Prostate gland (tissue), 2 donors: ENCODE measurements around the gene LAD1.

Experiments used
- CTCF ChIP-seq, 4 experiments: fragments of 200-600 bp in 2 of 4; fragments of 450-650 bp in 2 of 4; sonication (generic) in 2 of 4; IDR thresholded peaks; 1 replicate in 3 of 4; 2 replicates in 1 of 4; pipeline ENCODE4 v1.5.1; 2016 to 2019; ENCODE audit warnings: antibody characterized with exemption in 4 of 4, mild to moderate bottlenecking in 2 of 4, moderate library complexity in 2 of 4
- POLR2AphosphoS5 ChIP-seq: sonication (generic); formaldehyde crosslinking; IDR thresholded peaks from one replicate; pipeline ENCODE4 v1.6.1; 2017; ENCODE audit warnings: antibody characterized with exemption

GRCh38 chr1:201408834-201409200, 9.7 kb upstream of the LAD1 start:
- TF ChIP-seq CTCF (IDR thresholded peaks at IDR 0.05) (no peak), POLR2AphosphoS5 (no peak)
